DOHH2 (cell line): Measurements from ENCODE around the gene ZFAND3.

Source experiments
- CTCF ChIP-seq: fragments of 200-600 bp; sonication (generic); IDR thresholded peaks from one replicate; pipeline ENCODE4 v1.5.1; 2014; ENCODE audit warnings: antibody characterized with exemption, mild to moderate bottlenecking, low read depth, low read length; ENCODE audit not compliant: poor library complexity, severe bottlenecking
- EZH2phosphoT487 ChIP-seq: fragments of 200-600 bp; sonication (generic); IDR thresholded peaks from 2 replicates; pipeline ENCODE4 v1.6.1; 2017; ENCODE audit warnings: borderline replicate concordance, mild to moderate bottlenecking, antibody characterized with exemption, low read length, moderate library complexity, mixed read lengths

GRCh38 chr6:37820718-37821079 is 1.2 kb downstream of the ZFAND3 start:
- TF ChIP-seq CTCF: no peak
- no peak for TF ChIP-seq EZH2phosphoT487
